Peyer's patch (tissue), 4 donors: ENCODE data around the gene ANGPTL4.

Source experiments
- CTCF ChIP-seq, 6 experiments: fragments of 450-650 bp in 4 of 6; fragments of 200-600 bp in 2 of 6; sonication (generic) in 1 of 6; IDR thresholded peaks; one replicate each; pipeline ENCODE4 v1.5.1; 2017 to 2019; ENCODE audit warnings: antibody characterized with exemption in 6 of 6, mild to moderate bottlenecking in 3 of 6, moderate library complexity in 1 of 6
- POLR2A ChIP-seq, 2 donors: fragments of 450-650 bp; IDR thresholded peaks; one replicate each; pipeline ENCODE4 v1.5.1; 2017; ENCODE audit warnings: antibody characterized with exemption in 2 of 2, mild to moderate bottlenecking in 2 of 2, moderate library complexity in 2 of 2

- TF ChIP-seq CTCF (IDR thresholded peaks at IDR 0.05) (no peak), POLR2A (IDR thresholded peaks at IDR 0.05) (no peak)
Measured at GRCh38 chr19:8398311-8398771, 34.4 kb downstream of the ANGPTL4 start.
